K562 (cell line): Measurements from ENCODE around the gene TUT1. TPM values are rescaled to one million over a fixed set of nuclear protein-coding genes. Genes with fewer than 3 reads are reported as not detected.

Experiments used
- CBFA2T3 ChIP-seq: fragments of 450-650 bp; IDR thresholded peaks from 2 replicates; pipeline ENCODE4 v1.6.1; 2017
- CTBP1 ChIP-seq: fragments of 450-650 bp; IDR thresholded peaks from 2 replicates; pipeline ENCODE4 v1.6.1; 2016; ENCODE audit warnings: borderline replicate concordance
- DACH1 ChIP-seq: fragments of 450-650 bp; IDR thresholded peaks from 2 replicates; pipeline ENCODE4 v1.6.1; 2018; ENCODE audit not compliant: partially characterized antibody
- EGR1 ChIP-seq: fragments of 450-650 bp; conservative IDR thresholded peaks from 2 replicates; pipeline ENCODE4 v1.6.1; 2017; ENCODE audit warnings: mild to moderate bottlenecking
- EWSR1 ChIP-seq: fragments of 450-650 bp; IDR thresholded peaks from 2 replicates; pipeline ENCODE4 v1.6.1; 2018; ENCODE audit warnings: borderline replicate concordance, mild to moderate bottlenecking, low read depth, moderate library complexity; ENCODE audit not compliant: partially characterized antibody
- L3MBTL2 ChIP-seq: fragments of 450-650 bp; IDR thresholded peaks from 2 replicates; pipeline ENCODE4 v1.6.1; 2016; ENCODE audit warnings: mild to moderate bottlenecking, moderate library complexity
- NFIC ChIP-seq: fragments of 450-650 bp; IDR thresholded peaks from 2 replicates; pipeline ENCODE4 v1.6.1; 2017; ENCODE audit warnings: mild to moderate bottlenecking, inconsistent platforms
- RAD21 ChIP-seq, 2 experiments: fragments of 250-450 bp in 1 of 2; fragments of 450-650 bp in 1 of 2; sonication (Bioruptor Pico) in 1 of 2; formaldehyde crosslinking in 1 of 2; IDR thresholded peaks in 1 of 2; conservative IDR thresholded peaks in 1 of 2; 2 replicates each; pipeline versions ENCODE4 v1.4.0 to v1.8.0; 2020 to 2022; ENCODE audit warnings: mild to moderate bottlenecking in 2 of 2, moderate library complexity in 1 of 2
- SMAD2 ChIP-seq: fragments of 150-350 bp; IDR thresholded peaks from 2 replicates; pipeline ENCODE4 v1.6.1; 2014; ENCODE audit warnings: low read depth, mild to moderate bottlenecking, low read length
- SOX6 ChIP-seq: fragments of 450-650 bp; IDR thresholded peaks from 2 replicates; pipeline ENCODE4 v1.6.1; 2014; ENCODE audit warnings: mild to moderate bottlenecking
- ZBTB7A ChIP-seq: IDR thresholded peaks from 2 replicates; pipeline ENCODE4 v1.6.1; 2011; ENCODE audit warnings: low read depth, mild to moderate bottlenecking, low read length, moderate library complexity, borderline replicate concordance; ENCODE audit not compliant: control insufficient read depth
- polyA plus RNA-seq, 8 experiments: library from polyadenylated mRNA; depleted of rRNA in 4 of 8; stranded (reverse) in 5 of 8; unstranded in 3 of 8; fragments of >200 nt; fragmentation: Nextera tagmentation in 2 of 8; fragmentation: Illumina TruSeq in 1 of 8; extraction: Ambion mirVana in 2 of 8; extraction: Trizol in 1 of 8; gene quantifications; 2 replicates each; pipeline versions ENCODE4 v1.2.1 to v1.2.3, GENCODE V29; 2011 to 2014; ENCODE audit warnings: inconsistent platforms in 1 of 8, missing spikeins in 1 of 8
- total RNA-seq, 7 experiments: library from RNA; depleted of rRNA in 6 of 7; stranded (reverse); fragments of >200 nt in 6 of 7; fragmentation: Illumina TruSeq in 2 of 7; extraction: Trizol in 2 of 7; gene quantifications; 2 replicates each; pipeline versions ENCODE4 v1.2.1 to v1.2.3, GENCODE V29; 2011 to 2021; ENCODE audit warnings: low replicate concordance in 1 of 7
- TF ChIP-seq, protein P1 (sequence below): fragments of 250-450 bp; sonication (Bioruptor Pico); IDR thresholded peaks from 2 replicates; pipeline ENCODE4 v1.8.0; 2021; ENCODE audit warnings: borderline replicate concordance, mild to moderate bottlenecking, moderate library complexity; ENCODE audit not compliant: poor library complexity, severe bottlenecking
- TF ChIP-seq, protein P2 (sequence below): fragments of 450-650 bp; IDR thresholded peaks from 2 replicates; pipeline ENCODE4 v1.6.1; 2018; ENCODE audit warnings: mild to moderate bottlenecking, low read depth; ENCODE audit not compliant: partially characterized antibody

TUT1 gene
- total and polyA plus RNA-seq, 9 of the 15 experiments (the other 6 are each of a cell fraction or from before 2014, with no cell fraction given) = 0.66 to 44.3 (median 15.7) TPM

DNA sequence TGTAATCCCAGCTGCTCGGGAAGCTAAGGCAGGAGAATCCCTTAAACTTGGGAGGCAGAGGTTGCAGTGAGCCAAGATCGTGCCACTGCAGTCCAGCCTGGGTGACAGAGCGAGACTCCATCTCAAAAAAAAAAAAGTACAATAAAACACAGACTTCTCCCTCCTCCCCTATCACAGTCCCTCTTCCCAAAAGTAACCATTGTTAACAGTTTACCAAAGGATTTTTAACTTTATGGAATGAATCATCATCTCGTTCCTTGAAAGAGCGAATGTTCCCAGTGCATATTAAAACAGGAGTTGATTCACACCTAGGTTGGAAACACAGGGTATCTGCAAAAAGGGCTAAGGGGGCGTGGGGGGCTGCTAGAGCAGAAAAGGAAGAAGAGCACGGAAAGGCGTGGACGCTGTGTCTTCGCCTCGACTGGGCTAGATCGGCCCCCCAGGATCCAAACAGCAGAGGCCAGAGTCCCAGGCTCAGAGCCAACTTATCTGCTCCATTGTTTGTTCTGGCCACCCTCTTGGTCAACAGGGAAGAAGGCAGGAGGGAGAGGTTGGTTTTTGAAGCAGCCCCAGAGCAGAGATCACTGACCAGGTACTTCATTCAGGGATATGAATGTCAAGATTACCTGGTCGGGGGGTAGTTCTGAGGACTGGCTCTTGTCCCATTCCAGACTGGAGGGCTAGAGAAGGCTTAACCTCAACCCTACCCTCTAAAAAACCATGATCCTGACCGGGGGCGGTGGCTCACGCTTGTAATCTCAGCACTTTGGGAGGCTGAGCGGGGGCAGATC, 42.6 kb downstream of the TUT1 start (continued):
- TF ChIP-seq NFIC = peak; percentile 85
- peak; percentile 72 for TF ChIP-seq EGR1
- peak; percentile 53; the same call in 1 of the 2 replicates for TF ChIP-seq ZBTB7A
- TF ChIP-seq, protein P1, sequence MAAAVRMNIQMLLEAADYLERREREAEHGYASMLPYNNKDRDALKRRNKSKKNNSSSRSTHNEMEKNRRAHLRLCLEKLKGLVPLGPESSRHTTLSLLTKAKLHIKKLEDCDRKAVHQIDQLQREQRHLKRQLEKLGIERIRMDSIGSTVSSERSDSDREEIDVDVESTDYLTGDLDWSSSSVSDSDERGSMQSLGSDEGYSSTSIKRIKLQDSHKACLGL (CRISPR knock-in tag) = no peak
- no peak for TF ChIP-seq SMAD2
- TF ChIP-seq CBFA2T3 = 0 out of 2 replicates have a peak, but pooled peaks have one; percentile 7
- peak; percentile 62 for TF ChIP-seq L3MBTL2
- no peak for TF ChIP-seq DACH1
- no peak for TF ChIP-seq EWSR1
- 0 out of 4 replicates have a peak, but pooled peaks of 1 of the 2 experiments have one; percentile 4 for TF ChIP-seq RAD21 (CRISPR knock-in tag; conservative IDR thresholded peaks at IDR 0.05 in 1 of 2, IDR thresholded peaks at IDR 0.05 in 1 of 2)
- TF ChIP-seq SOX6 = peak; percentile 67
- 0 out of 2 replicates have a peak, but pooled peaks have one; percentile 13 for TF ChIP-seq CTBP1
- TF ChIP-seq, protein P2, sequence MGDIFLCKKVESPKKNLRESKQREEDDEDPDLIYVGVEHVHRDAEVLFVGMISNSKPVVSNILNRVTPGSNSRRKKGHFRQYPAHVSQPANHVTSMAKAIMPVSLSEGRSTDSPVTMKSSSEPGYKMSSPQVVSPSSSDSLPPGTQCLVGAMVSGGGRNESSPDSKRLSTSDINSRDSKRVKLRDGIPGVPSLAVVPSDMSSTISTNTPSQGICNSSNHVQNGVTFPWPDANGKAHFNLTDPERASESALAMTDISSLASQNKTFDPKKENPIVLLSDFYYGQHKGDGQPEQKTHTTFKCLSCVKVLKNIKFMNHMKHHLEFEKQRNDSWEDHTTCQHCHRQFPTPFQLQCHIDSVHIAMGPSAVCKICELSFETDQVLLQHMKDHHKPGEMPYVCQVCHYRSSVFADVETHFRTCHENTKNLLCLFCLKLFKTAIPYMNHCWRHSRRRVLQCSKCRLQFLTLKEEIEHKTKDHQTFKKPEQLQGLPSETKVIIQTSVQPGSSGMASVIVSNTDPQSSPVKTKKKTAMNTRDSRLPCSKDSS = no peak
